ENCODE results near the gene CALHM5. TPM values are rescaled to one million over a fixed set of nuclear protein-coding genes. Genes with fewer than 3 reads are reported as not detected.

The CALHM5 gene
- total RNA-seq, 1 donor from 2014 or later: 0.46 TPM

DNA sequence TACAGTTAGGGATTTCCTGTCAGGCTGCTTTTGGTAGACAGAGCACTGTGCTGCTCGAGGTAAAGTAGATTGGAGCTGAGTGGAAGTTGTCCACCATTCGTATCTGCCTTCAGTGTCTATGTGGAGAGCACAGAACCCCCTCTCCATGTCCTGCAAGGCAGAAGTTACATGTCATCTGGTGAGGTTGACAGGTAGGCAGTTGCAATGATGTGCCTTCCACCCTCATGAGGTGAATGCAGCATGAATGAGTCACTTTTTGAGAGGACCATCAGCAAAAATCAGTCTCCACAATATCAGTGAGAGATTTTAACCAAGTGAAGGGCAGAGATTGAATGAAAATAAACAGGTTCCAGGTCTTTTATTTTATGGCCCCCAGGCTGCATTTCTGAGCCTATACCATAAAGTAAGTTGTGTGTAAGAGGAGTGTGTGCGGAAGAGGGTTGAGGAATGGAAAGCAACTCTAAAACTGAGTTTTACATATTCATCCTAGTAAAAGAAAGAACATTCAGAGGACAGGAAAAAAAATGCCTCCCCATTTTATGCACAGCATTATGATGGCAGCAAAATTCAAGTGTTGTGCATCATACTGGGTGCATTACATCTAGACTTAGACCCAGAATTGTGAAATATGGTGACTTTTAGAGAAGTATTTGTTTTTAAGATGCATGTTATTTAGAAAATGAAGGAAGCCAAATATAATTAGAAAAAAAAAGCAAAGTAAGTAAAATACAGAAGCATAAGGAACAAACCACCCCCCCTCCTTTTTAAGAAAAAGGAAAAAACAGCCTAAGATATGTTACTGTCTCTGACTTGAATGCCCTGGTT, 18.2 kb downstream of the CALHM5 start:
- H3K4me3 Mint-ChIP-seq: peak overlapping the region; percentile 16
- peak overlapping the region; percentile 52 for H3K27ac Mint-ChIP-seq
- DNase-seq (ENCODE audit: extremely low spot score, unreplicated experiment): no peak
- no peaks in the 10 kb centered on the region for H3K9me3 Mint-ChIP-seq
- peaks cover 10% of the 10 kb centered on the region for H3K27me3 Mint-ChIP-seq
- TF ChIP-seq CTCF (conservative IDR thresholded peaks at IDR 0.05): no peak
- peaks cover 46% of the 10 kb centered on the region for H3K4me1 Mint-ChIP-seq (ENCODE audit: unreplicated experiment)
- H3K36me3 Mint-ChIP-seq: no peaks in the 10 kb centered on the region

- no peak for TF ChIP-seq CTCF (conservative IDR thresholded peaks at IDR 0.05)
- Mint-ChIP-seq H3K27ac (peak overlapping the region; percentile 52), H3K9me3 (no peaks in the 10 kb centered on the region)
Measured at GRCh38 chr6:116530436-116530835, 19.0 kb downstream of the CALHM5 start.

GRCh38 chr6:116531675-116532570, 20.5 kb downstream of the CALHM5 start:
- no peak for DNase-seq (ENCODE audit: extremely low spot score, unreplicated experiment)
- TF ChIP-seq CTCF (conservative IDR thresholded peaks at IDR 0.05): peak; percentile 88
- Mint-ChIP-seq H3K4me1 (ENCODE audit: unreplicated experiment) (peaks cover 44% of the 10 kb centered on the region), H3K36me3 (no peaks in the 10 kb centered on the region), H3K27me3 (peaks cover 12% of the 10 kb centered on the region), H3K27ac (no peak overlapping the region), H3K9me3 (no peaks in the 10 kb centered on the region), H3K4me3 (no peak overlapping the region)

More at GRCh38 chr6:116530436-116530835, 19.0 kb downstream of the CALHM5 start:
- Mint-ChIP-seq H3K4me3 (peak overlapping the region; percentile 16), H3K36me3 (no peaks in the 10 kb centered on the region), H3K4me1 (ENCODE audit: unreplicated experiment) (peaks cover 46% of the 10 kb centered on the region), H3K27me3 (peaks cover 10% of the 10 kb centered on the region)
- no peak for DNase-seq (ENCODE audit: extremely low spot score, unreplicated experiment)

- Mint-ChIP-seq H3K4me3 (no peak overlapping the region), H3K9me3 (no peaks in the 10 kb centered on the region), H3K4me1 (ENCODE audit: unreplicated experiment) (peaks cover 44% of the 10 kb centered on the region), H3K27me3 (peaks cover 14% of the 10 kb centered on the region), H3K27ac (no peak overlapping the region), H3K36me3 (no peaks in the 10 kb centered on the region)
- TF ChIP-seq CTCF (conservative IDR thresholded peaks at IDR 0.05): no peak
- no peak for DNase-seq (ENCODE audit: extremely low spot score, unreplicated experiment)
Measured at GRCh38 chr6:116533233-116533957, 22.0 kb downstream of the CALHM5 start.

DNA sequence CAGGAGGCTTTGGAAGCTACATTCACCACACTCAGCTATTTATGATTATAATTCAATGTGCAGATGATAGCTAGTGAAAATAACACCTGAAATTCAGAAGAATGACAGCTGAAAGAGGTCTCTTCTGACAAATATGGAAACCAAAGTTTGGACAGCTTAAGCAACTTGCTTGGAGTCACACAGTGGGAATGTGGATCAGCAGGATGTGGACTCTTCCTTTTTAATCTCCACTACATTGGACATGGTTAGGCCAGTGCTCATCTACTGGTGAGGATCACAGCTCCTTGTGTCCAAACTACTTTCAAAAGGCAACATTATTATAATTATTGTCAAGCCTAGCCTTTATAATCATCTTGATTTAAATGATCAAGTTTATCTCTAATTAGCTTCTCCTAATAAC, 23.7 kb downstream of the CALHM5 start:
- no peak for TF ChIP-seq CTCF (conservative IDR thresholded peaks at IDR 0.05)

More for the DNA sequence above, 23.7 kb downstream of the CALHM5 start:
- Mint-ChIP-seq H3K4me3 (no peak overlapping the region), H3K4me1 (ENCODE audit: unreplicated experiment) (peaks cover 27% of the 10 kb centered on the region), H3K27ac (no peak overlapping the region), H3K9me3 (no peaks in the 10 kb centered on the region), H3K36me3 (no peaks in the 10 kb centered on the region), H3K27me3 (peaks cover 16% of the 10 kb centered on the region)
- no peak for DNase-seq (ENCODE audit: extremely low spot score, unreplicated experiment)
